Hepatocyte (in vitro differentiated cells): ENCODE results near the gene MOV10. TPM values are rescaled to one million over a fixed set of nuclear protein-coding genes. Genes with fewer than 3 reads are reported as not detected.
A peak's percentile ranks its signal among the peaks of the same experiment; 100 is the strongest.

Experiments used
- DNase-seq: peaks from one replicate; pipeline ENCODE4 v3.0.0-alpha.2; 2016; ENCODE audit warnings: low spot score
- H2AFZ ChIP-seq: fragments of 200-600 bp; sonication (generic); 2 replicates; pipeline ENCODE4 v1.6.0; 2016; ENCODE audit warnings: antibody characterized with exemption, mild to moderate bottlenecking
- H3K27ac ChIP-seq: fragments of 200-600 bp; sonication (generic); 2 replicates; pipeline ENCODE4 v1.5.1; 2016; ENCODE audit warnings: mild to moderate bottlenecking
- H3K27me3 ChIP-seq: fragments of 200-600 bp; sonication (generic); 2 replicates; pipeline ENCODE4 v1.6.1; 2016
- H3K36me3 ChIP-seq: fragments of 200-600 bp; sonication (generic); replicated peaks from 2 replicates; pipeline ENCODE4 v1.5.1; 2016; ENCODE audit warnings: low read depth; ENCODE audit not compliant: insufficient read depth
- H3K4me1 ChIP-seq: fragments of 200-600 bp; sonication (generic); 2 replicates; pipeline ENCODE4 v1.5.1; 2016; ENCODE audit warnings: mild to moderate bottlenecking, moderate library complexity; ENCODE audit not compliant: insufficient read depth
- H3K4me2 ChIP-seq: fragments of 200-600 bp; sonication (generic); 2 replicates; pipeline ENCODE4 v1.6.0; 2016
- H3K4me3 ChIP-seq: fragments of 200-600 bp; sonication (generic); 2 replicates; pipeline ENCODE4 v1.5.1; 2016; ENCODE audit warnings: mild to moderate bottlenecking
- H3K79me2 ChIP-seq: fragments of 200-600 bp; sonication (generic); 2 replicates; pipeline ENCODE4 v1.6.0; 2017; ENCODE audit warnings: mild to moderate bottlenecking
- H3K9me2 ChIP-seq: fragments of 200-600 bp; sonication (generic); replicated peaks from 2 replicates; pipeline ENCODE4 v1.6.0; 2017; ENCODE audit warnings: mild to moderate bottlenecking; ENCODE audit not compliant: insufficient read depth
- H3K9me3 ChIP-seq: fragments of 200-600 bp; sonication (generic); 2 replicates; pipeline ENCODE4 v1.5.1; 2016; ENCODE audit warnings: low read depth, mild to moderate bottlenecking
- H4K20me1 ChIP-seq: fragments of 200-600 bp; sonication (generic); 2 replicates; pipeline ENCODE4 v1.6.0; 2016; ENCODE audit warnings: mild to moderate bottlenecking; ENCODE audit not compliant: insufficient read depth, poor library complexity, severe bottlenecking
- CTCF ChIP-seq: fragments of 200-600 bp; sonication (generic); IDR thresholded peaks from 2 replicates; pipeline ENCODE4 v1.5.1; 2016; ENCODE audit warnings: antibody characterized with exemption, mild to moderate bottlenecking; ENCODE audit not compliant: poor library complexity
- EZH2 ChIP-seq: fragments of 200-600 bp; sonication (generic); IDR thresholded peaks from 2 replicates; pipeline ENCODE4 v1.6.1; 2016; ENCODE audit warnings: antibody characterized with exemption, mild to moderate bottlenecking, borderline replicate concordance
- EZH2phosphoT487 ChIP-seq: fragments of 200-600 bp; sonication (generic); IDR thresholded peaks from one replicate; pipeline ENCODE4 v1.6.1; 2018; ENCODE audit warnings: antibody characterized with exemption, mild to moderate bottlenecking, low read depth, moderate library complexity; ENCODE audit not compliant: unreplicated experiment, severe bottlenecking
- WGBS: methylation state at CpG from one replicate; pipeline ENCODE4 v1.1.6; 2016; ENCODE audit warnings: low lambda C conversion rate; ENCODE audit errors: missing lambda C conversion rate; 5-methylcytosine and 5-hydroxymethylcytosine counted together
- polyA plus RNA-seq: library from polyadenylated mRNA; unstranded; fragments of >200 nt; fragmentation: Nextera tagmentation; extraction: Ambion mirVana; gene quantifications from 2 replicates; pipeline ENCODE4 v1.2.1, GENCODE V29; 2016
- total RNA-seq: library from RNA; depleted of rRNA; stranded (reverse); fragments of >200 nt; gene quantifications from 2 replicates; pipeline ENCODE4 v1.2.3, GENCODE V29; 2014

The MOV10 gene
- total and polyA plus RNA-seq, 2 experiments from 2014 or later, result 98.2 to 133 TPM

GRCh38 chr1:112713466-112714312, 39.2 kb downstream of the MOV10 start:
- no peaks in the 10 kb centered on the region for H4K20me1 ChIP-seq
- H3K4me1 ChIP-seq, result peaks cover 11% of the 10 kb centered on the region
- no peaks in the 10 kb centered on the region for H3K9me2 ChIP-seq
- no peaks in the 10 kb centered on the region for H3K9me3 ChIP-seq
- H3K27me3 ChIP-seq, result no peaks in the 10 kb centered on the region
- peak overlapping the region; percentile 99 for H3K4me2 ChIP-seq
- TF ChIP-seq EZH2phosphoT487 (no peak), EZH2 (no peak), CTCF (no peak)
- no peak overlapping the region for H3K27ac ChIP-seq
- no peak for DNase-seq
- H3K79me2 ChIP-seq, result no peaks in the 10 kb centered on the region
- H2AFZ ChIP-seq, result peak overlapping the region; percentile 34
- WGBS, result 44% methylated on average over 14 of the region's 14 CpGs
- peak overlapping the region; percentile 57 for H3K4me3 ChIP-seq
- no peaks in the 10 kb centered on the region for H3K36me3 ChIP-seq

DNA sequence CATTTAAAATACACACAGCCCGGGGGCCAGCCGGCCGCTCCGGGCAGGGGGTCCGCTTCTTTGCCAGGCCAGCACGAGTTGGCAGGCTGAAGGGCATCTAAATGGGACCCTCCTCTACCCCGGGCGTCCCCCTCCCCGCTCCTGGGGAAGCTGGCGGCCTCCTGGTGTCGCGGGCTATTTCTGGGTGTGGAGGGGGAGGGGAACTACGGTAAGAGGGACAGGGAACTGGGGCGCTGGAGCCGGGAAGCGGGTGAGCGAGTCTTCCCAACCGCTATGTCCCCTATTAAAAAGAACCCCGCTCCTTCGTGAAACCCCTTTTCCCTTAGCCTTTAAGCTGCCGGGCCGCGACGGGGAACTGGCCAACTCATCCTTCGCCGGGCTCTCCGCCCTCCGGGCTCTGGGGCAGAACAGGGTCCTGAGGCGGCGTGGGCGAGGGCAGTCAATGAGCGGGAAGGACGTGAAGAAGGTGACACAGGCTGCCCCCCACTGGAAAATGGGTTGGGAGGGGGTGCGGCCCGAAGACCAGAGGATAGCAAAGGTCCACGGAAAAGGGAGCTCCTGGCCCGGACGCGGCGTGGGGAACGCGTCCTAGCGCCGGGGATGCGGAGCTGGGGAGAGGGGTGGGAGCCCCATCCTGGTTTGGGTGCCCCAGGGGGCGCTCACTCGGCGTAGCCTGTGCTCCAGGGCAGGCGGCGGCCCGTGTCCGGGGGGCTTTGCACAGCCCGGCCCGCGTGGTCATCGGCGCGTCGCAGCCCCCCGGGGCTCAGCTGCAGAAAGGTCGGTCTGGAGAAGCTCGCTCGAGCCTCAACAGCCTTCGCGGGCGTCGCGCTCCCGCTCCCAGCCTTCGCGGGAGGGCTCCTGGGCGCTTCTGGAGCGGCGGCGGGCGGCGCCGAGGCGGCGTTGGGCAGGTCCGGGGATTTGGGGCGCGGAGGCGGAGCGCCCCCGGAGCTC, 40.1 kb downstream of the MOV10 start:
- WGBS, result 1% methylated on average over 54 of the region's 86 CpGs
- TF ChIP-seq CTCF (peak; percentile 10), EZH2 (peak; percentile 33), EZH2phosphoT487 (no peak)
- H2AFZ ChIP-seq, result peak overlapping the region; percentile 34
- no peaks in the 10 kb centered on the region for H3K9me2 ChIP-seq
- H4K20me1 ChIP-seq, result no peaks in the 10 kb centered on the region
- H3K4me1 ChIP-seq, result peaks cover 11% of the 10 kb centered on the region
- H3K4me3 ChIP-seq, result peak overlapping the region; percentile 57
- H3K27me3 ChIP-seq, result no peaks in the 10 kb centered on the region
- no peaks in the 10 kb centered on the region for H3K9me3 ChIP-seq
- no peaks in the 10 kb centered on the region for H3K36me3 ChIP-seq
- H3K27ac ChIP-seq, result no peak overlapping the region
- DNase-seq, result peak; percentile 49
- H3K4me2 ChIP-seq, result peak overlapping the region; percentile 99
- H3K79me2 ChIP-seq, result no peaks in the 10 kb centered on the region

GRCh38 chr1:112715264-112716053, 41.0 kb downstream of the MOV10 start, which contains the start of gene PPM1J:
TSS of gene PPM1J (minus strand) at chr1:112715332. CDS start at chr1:112715301, 31 bp downstream.
- Histone ChIP-seq H3K27me3 (no peaks in the 10 kb centered on the region), H3K36me3 (no peaks in the 10 kb centered on the region), H2AFZ (peak within 1 kb of the TSS; percentile 79), H3K27ac (peak within 1 kb of the TSS; percentile 33), H3K4me2 (peak within 1 kb of the TSS; percentile 99), H3K79me2 (no peaks in the 10 kb centered on the region), H4K20me1 (no peaks in the 10 kb centered on the region), H3K9me2 (no peaks in the 10 kb centered on the region), H3K9me3 (no peaks in the 10 kb centered on the region), H3K4me3 (peak within 1 kb of the TSS; percentile 57), H3K4me1 (peaks cover 11% of the 10 kb centered on the region)
- WGBS, result 3% methylated on average over 30 of the region's 51 CpGs
- TF ChIP-seq EZH2, result no peak
- TF ChIP-seq EZH2phosphoT487, result no peak
- TF ChIP-seq CTCF, result no peak
- peak; percentile 96 for DNase-seq
